Measurements from ENCODE around the gene TUT4. TPM values are rescaled to one million over a fixed set of nuclear protein-coding genes. Genes with fewer than 3 reads are reported as not detected.

Gene TUT4
- total and polyA plus RNA-seq, 7 donors, result 13.3 to 70.5 (median 50.3) TPM

GRCh38 chr1:52469108-52469507 is 83.8 kb downstream of the TUT4 start:
- TF ChIP-seq CTCF (IDR thresholded peaks at IDR 0.05), result no peak
- no peaks in the 10 kb centered on the region for H3K9me3 ChIP-seq
- no peaks in the 10 kb centered on the region for H3K27me3 ChIP-seq (ENCODE audit: insufficient read depth in 3 of 3, low read length in 2 of 3)
- intact Hi-C loops (cut with DNase I), result loop anchor here in 1 of 2 donors (10.0 kb wide), 1 partner anchor 54 kb away; no protein-coding TSS in a partner anchor
- no peak overlapping the region for H3K4me3 ChIP-seq
- no peaks in the 10 kb centered on the region for H3K4me1 ChIP-seq
- H3K27ac ChIP-seq, result no peak overlapping the region
- DNase-seq (no peak), ATAC-seq (no peak)
- 95 to 97% (median 96%) methylated on average over 2 of the region's 2 CpGs for WGBS, 3 donors
- peaks cover 0 to 70% of the 10 kb centered on the region in 2 donors for H3K36me3 ChIP-seq (ENCODE audit: insufficient read depth in 1 of 2, low read depth in 1 of 2)

GRCh38 chr1:52463891-52464290 is 89.0 kb downstream of the TUT4 start:
- H3K9me3 ChIP-seq, result no peaks in the 10 kb centered on the region
- no peaks in the 10 kb centered on the region for H3K4me1 ChIP-seq
- no peak for DNase-seq
- no peak for TF ChIP-seq CTCF (IDR thresholded peaks at IDR 0.05)
- no peak overlapping the region for H3K4me3 ChIP-seq
- ATAC-seq, result no peak
- 95 to 98% (median 97%) methylated on average over 5 of the region's 5 CpGs for WGBS, 3 donors
- intact Hi-C loops (cut with DNase I), result loop anchor here in 1 of 2 donors (10.0 kb wide), 1 partner anchor 49 kb away; no protein-coding TSS in a partner anchor
- peaks cover 0 to 69% of the 10 kb centered on the region in 2 donors for H3K36me3 ChIP-seq (ENCODE audit: insufficient read depth in 1 of 2, low read depth in 1 of 2)
- H3K27me3 ChIP-seq (ENCODE audit: insufficient read depth in 3 of 3, low read length in 2 of 3), result no peaks in the 10 kb centered on the region
- no peak overlapping the region for H3K27ac ChIP-seq

GRCh38 chr1:52461821-52462220 is 91.1 kb downstream of the TUT4 start:
- DNase-seq (no peak), ATAC-seq (no peak)
- TF ChIP-seq CTCF (IDR thresholded peaks at IDR 0.05), result no peak
- no peak overlapping the region for H3K4me3 ChIP-seq
- H3K4me1 ChIP-seq, result no peaks in the 10 kb centered on the region
- H3K27ac ChIP-seq, result no peak overlapping the region
- H3K27me3 ChIP-seq (ENCODE audit: insufficient read depth in 3 of 3, low read length in 2 of 3), result no peaks in the 10 kb centered on the region
- WGBS, 3 donors, result 78 to 86% (median 83%) methylated on average over 1 of the region's 1 CpG
- no peaks in the 10 kb centered on the region for H3K9me3 ChIP-seq
- intact Hi-C loops (cut with DNase I), result loop anchor here in 1 of 2 donors (10.0 kb wide), 1 partner anchor 47 kb away; no protein-coding TSS in a partner anchor
- peaks cover 0 to 64% of the 10 kb centered on the region in 2 donors for H3K36me3 ChIP-seq (ENCODE audit: insufficient read depth in 1 of 2, low read depth in 1 of 2)

GRCh38 chr1:52460694-52461093 is 92.2 kb downstream of the TUT4 start:
- Histone ChIP-seq H3K9me3 (no peaks in the 10 kb centered on the region), H3K27ac (no peak overlapping the region), H3K4me1 (no peaks in the 10 kb centered on the region), H3K4me3 (no peak overlapping the region), H3K36me3 (ENCODE audit: insufficient read depth in 1 of 2, low read depth in 1 of 2) (peaks cover 0 to 53% of the 10 kb centered on the region in 2 donors), H3K27me3 (ENCODE audit: insufficient read depth in 3 of 3, low read length in 2 of 3) (no peaks in the 10 kb centered on the region)
- DNase-seq, result no peak
- 96 to 100% (median 100%) methylated on average over 1 of the region's 1 CpG for WGBS, 3 donors
- ATAC-seq, result no peak
- intact Hi-C loops (cut with DNase I), result loop anchor here in 1 of 2 donors (10.0 kb wide), 1 partner anchor 46 kb away; no protein-coding TSS in a partner anchor
- no peak for TF ChIP-seq CTCF (IDR thresholded peaks at IDR 0.05)

GRCh38 chr1:52455686-52456085 is 97.2 kb downstream of the TUT4 start:
- Histone ChIP-seq H3K9me3 (no peaks in the 10 kb centered on the region), H3K27me3 (ENCODE audit: insufficient read depth in 3 of 3, low read length in 2 of 3) (no peaks in the 10 kb centered on the region), H3K36me3 (ENCODE audit: insufficient read depth in 1 of 2, low read depth in 1 of 2) (peaks cover 0 to 63% of the 10 kb centered on the region in 2 donors), H3K4me3 (no peak overlapping the region), H3K4me1 (no peaks in the 10 kb centered on the region), H3K27ac (no peak overlapping the region)
- intact Hi-C loops (cut with DNase I), result no loop called here
- WGBS, 3 donors, result 92 to 98% (median 97%) methylated on average over 2 of the region's 2 CpGs
- no peak for TF ChIP-seq CTCF (IDR thresholded peaks at IDR 0.05)
- ATAC-seq (no peak), DNase-seq (no peak)

Data from psoas muscle (tissue), 8 donors.